ENCODE results near the gene PKD1L1.
"Not testable (repeated sequence)": the region's sequence is repeated elsewhere in the genome, so short reads cannot be mapped to it uniquely, and the experiment has no call there.

The PKD1L1 gene

GRCh38 chr7:47948141-47948790, at the start of gene PKD1L1:
Gene PKD1L1 (minus strand): TSS chr7:47948466. CDS start chr7:47948440, 26 bp downstream.
- no peak for DNase-seq (ENCODE audit: low spot score)

DNA sequence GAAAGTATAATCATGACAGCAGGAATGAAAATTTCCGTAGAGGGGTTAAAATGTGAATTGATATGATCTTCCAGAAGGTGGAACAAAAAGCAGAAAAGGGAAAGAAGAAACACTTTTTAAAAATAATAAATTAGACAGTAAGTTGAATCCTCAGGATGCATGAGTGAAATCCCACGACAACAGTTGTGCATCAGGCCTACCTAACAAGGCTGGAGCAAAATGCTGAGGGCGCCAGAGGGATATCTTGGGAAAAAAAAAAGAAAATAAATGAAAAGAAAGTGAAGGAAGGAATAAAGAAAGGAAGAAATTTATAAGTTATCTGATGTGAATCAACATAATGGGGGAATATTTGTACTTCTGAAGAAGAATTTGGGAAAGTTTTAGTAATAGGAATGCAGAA, 44.2 kb upstream of the PKD1L1 start:
- DNase-seq (ENCODE audit: low spot score) = no peak

GRCh38 chr7:47991741-47992311, 43.6 kb upstream of the PKD1L1 start:
- peak; percentile 77 for DNase-seq (ENCODE audit: low spot score)

- DNase-seq (ENCODE audit: low spot score) = no peak
Measured at GRCh38 chr7:47991270-47991669, 43.0 kb upstream of the PKD1L1 start.

DNA sequence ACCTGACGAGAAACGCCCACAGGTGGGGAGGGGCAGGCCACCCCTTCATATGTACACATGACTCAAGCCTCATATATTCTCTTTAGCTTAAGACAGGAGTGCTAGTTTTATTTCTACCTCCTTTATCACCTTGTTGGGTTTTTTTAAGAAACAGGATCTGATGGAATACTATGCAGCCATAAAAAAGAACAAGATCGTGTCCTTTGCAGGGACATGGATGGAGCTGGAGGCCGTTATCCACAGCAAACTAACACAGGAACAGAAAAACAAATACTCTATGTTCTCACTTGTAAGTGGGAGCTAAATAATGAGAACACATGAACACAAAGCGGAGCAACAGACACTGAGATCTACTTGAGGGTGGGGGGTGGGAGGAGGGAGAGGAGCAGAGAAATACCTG, 42.3 kb upstream of the PKD1L1 start:
- DNase-seq (ENCODE audit: low spot score) = no peak

- not testable (repeated sequence) for DNase-seq (ENCODE audit: low spot score)
Measured at GRCh38 chr7:47989607-47990400, 41.5 kb upstream of the PKD1L1 start.

- DNase-seq (ENCODE audit: low spot score) = no peak
Measured at GRCh38 chr7:47988496-47989386, 40.5 kb upstream of the PKD1L1 start.

DNA sequence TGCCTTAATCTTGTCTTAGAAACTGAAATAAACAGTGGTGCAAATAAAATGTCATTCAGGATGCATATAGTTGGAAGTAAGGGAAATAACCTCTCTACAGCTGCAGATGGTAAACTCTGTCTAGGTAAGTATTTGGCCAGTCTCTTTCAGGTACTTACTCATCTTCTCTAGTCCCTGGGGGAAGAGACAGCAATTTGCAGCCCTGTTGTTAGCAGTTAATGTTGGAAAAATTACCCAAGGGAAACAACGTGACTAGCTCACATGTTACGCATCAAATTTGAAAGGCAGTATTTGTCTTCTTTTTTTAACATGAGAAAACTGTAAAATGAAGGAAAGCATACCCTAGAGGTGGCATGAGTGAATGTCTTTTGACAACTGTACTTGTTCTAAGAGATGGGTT, 34.3 kb upstream of the PKD1L1 start:
- DNase-seq (ENCODE audit: low spot score) = no peak

DNA sequence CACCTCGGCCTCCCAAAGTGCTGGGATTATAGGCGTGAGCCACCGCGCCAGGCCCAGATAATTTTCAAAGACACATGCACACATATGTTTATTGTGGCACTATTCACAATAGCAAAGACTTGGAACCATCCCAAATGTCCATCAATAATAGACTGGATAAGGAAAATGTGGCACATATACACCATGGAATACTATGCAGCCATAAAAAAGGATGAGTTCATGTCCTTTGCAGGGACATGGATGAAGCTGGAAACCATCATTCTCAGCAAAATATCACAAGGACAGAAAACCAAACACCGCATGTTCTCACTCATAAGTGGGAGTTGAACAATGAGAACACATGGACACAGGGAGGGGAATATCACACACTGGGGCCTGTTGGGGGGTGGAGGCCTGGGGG, 32.4 kb upstream of the PKD1L1 start:
- not testable (repeated sequence) for DNase-seq (ENCODE audit: low spot score)

DNA sequence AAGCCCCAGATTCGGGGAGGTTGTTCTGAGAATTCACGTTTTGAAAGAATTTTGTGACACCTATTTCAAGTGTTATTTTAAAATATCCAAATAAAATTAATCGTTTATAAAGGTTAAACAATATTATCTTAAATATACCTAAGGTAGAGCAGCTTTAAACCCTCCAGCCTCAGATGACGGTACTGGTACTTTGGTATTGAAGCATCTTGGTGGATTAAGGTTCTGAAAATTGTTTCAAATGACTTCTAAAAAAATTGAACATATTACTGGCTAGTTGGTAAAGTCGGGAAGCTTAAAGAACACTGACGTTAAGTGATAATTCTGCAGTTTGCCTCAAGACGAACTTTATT, 31.5 kb upstream of the PKD1L1 start:
- DNase-seq (ENCODE audit: low spot score) = no peak

GRCh38 chr7:47979145-47979831, 31.0 kb upstream of the PKD1L1 start, which contains the start of gene HUS1:
Gene HUS1 (minus strand): TSS chr7:47979615. CDS start chr7:47979519, 96 bp downstream.
- DNase-seq (ENCODE audit: low spot score) = peak; percentile 87

DNA sequence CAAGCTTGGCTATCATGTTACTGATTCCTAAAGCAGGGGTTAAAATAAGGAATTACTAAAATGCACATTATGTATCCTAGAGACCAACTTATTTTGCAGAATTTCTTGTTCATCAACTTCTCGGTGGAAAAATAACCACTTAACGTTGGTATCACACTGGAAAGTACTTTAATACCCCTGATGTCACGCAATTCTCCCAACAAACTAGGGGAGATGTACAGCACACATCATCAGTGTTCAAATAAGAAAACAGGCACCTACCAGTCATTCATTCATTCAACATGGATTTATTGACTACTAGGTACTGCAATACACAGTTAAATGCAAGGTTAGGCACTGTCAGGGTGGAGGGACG, 30.5 kb upstream of the PKD1L1 start:
- peak; percentile 45 for DNase-seq (ENCODE audit: low spot score)

DNA sequence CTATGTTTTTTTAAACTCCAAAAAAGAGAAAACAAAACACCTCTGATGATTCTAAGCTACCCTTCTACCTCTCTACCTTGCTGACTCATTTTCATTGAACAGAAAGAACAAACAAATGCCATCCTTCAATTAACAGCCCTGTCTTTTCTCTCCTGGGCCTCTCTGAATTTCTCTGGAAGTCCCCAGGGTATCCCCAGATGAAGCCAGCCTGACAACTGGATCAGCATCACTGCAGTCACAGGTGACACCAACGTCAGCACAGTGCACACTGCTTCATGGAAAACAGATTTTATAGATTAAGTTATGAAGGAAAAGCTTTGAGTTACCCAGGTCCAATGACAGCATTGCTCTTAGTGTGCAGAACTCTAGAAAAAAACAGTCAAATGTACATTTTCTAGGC, 25.5 kb upstream of the PKD1L1 start:
- DNase-seq (ENCODE audit: low spot score) = no peak

GRCh38 chr7:47970761-47971160, 22.5 kb upstream of the PKD1L1 start:
- DNase-seq (ENCODE audit: low spot score) = no peak

- peak; percentile 54 for DNase-seq (ENCODE audit: low spot score)
Measured at GRCh38 chr7:47968847-47969774, 20.8 kb upstream of the PKD1L1 start.

DNA sequence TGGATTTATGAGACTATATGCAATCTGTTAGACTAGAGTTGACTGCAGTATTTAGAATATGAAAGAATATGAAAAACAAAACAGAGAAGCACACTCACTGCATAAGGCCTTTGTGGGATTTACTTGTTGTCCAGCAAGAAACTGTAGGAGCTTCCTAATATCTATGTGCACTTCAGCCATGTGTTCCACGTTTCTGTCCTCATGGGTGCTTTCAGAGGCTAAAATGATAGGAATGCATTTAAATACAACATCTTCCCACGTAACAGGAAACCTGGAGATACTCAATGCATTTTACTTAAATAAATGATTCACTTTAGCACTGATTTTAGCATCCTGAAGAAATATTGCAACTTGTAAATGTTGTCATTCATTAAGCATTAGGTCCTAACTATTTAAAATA, 19.4 kb upstream of the PKD1L1 start:
- no peak for DNase-seq (ENCODE audit: low spot score)

DNA sequence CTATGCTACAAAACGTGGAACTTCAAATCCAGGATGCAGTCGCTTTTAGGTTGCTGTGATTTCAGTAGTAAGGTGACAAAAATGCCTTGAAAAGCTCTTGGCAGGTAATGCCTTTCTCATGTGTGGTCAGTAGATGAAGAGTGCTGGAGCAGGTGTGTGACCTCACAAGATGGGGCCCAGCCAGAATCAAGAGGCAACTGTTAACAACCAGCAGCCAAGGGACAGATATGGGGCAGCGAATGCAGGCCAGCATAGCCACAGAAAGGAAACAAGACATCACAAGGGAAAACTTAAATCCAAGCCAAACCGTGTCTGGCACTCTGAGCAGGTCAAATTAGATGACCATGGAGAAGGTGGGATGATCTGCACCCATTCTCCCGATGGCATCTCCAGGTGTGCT, 18.9 kb upstream of the PKD1L1 start:
- no peak for DNase-seq (ENCODE audit: low spot score)

GRCh38 chr7:47965456-47965855, 17.2 kb upstream of the PKD1L1 start:
- DNase-seq (ENCODE audit: low spot score) = no peak

DNA sequence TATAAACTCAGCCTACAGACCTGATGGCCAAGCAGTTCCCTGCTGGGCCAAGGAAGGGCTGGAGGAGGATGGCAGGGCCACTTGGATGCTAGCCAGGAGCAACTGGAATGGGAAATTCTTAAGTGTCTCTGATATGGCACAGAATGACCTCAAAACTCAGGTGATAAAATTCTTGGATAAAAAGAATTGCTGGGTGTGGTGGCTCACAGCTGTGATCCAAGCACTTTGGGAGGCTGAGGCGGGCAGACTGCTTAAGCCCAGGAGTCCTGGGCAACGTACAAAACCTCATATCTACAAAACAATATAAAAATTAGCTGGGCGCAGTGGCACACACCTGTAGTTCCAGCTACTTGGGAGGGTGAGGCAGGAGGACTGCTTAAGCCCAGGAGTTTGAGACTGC, 14.0 kb upstream of the PKD1L1 start:
- no peak for DNase-seq (ENCODE audit: low spot score)

DNA sequence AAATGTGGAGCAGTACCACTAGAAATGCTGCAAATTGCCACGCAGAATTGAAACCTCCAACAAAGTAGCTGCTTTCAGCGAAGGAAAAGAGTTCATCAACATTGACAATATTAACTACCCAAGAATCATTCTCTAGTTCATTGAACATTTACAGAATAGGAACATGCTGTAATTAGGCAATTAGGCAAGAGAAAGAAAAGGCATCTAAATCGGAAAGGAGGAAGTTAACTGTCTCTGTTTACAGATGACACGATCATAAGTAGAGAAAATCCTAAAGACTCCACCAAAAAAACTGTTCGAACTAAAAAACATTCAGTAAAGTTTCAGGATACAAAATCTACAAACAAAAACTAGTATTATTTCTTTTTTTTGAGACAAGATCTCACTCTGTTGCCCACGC, 8.9 kb upstream of the PKD1L1 start:
- DNase-seq (ENCODE audit: low spot score) = no peak

GRCh38 chr7:47956220-47956619, 8.0 kb upstream of the PKD1L1 start:
- DNase-seq (ENCODE audit: low spot score) = no peak

Measured in pons (tissue), 1 donor.